Activated naive CD8-positive, alpha-beta T cell treated with anti-CD3 and anti-CD28 coated beads for 36 hours (primary cell): Measurements from ENCODE around the gene PARN. TPM values are rescaled to one million over a fixed set of nuclear protein-coding genes. Genes with fewer than 3 reads are reported as not detected.
A peak's percentile ranks its signal among the peaks of the same experiment; 100 is the strongest.
"Not testable (repeated sequence)": the region's sequence is repeated elsewhere in the genome, so short reads cannot be mapped to it uniquely, and the experiment has no call there.

Experiments
- DNase-seq: peaks from one replicate; pipeline ENCODE4 v3.0.0; 2021
- H3K27ac Mint-ChIP-seq: one replicate; pipeline ENCODE4 v1.8.0; 2022; ENCODE audit warnings: mild to moderate bottlenecking, moderate library complexity, mixed read lengths
- H3K27me3 Mint-ChIP-seq: one replicate; pipeline ENCODE4 v1.8.0; 2022; ENCODE audit warnings: mild to moderate bottlenecking, mixed read lengths
- H3K36me3 Mint-ChIP-seq: one replicate; pipeline ENCODE4 v1.8.0; 2021; ENCODE audit warnings: mild to moderate bottlenecking, mixed read lengths
- H3K4me1 Mint-ChIP-seq: one replicate; pipeline ENCODE4 v1.8.0; 2021; ENCODE audit warnings: mixed read lengths
- H3K4me3 Mint-ChIP-seq: one replicate; pipeline ENCODE4 v1.8.0; 2022; ENCODE audit warnings: mild to moderate bottlenecking, moderate library complexity, mixed read lengths
- H3K9me3 Mint-ChIP-seq: one replicate; pipeline ENCODE4 v1.8.0; 2022; ENCODE audit warnings: mixed read lengths
- total RNA-seq, 2 experiments: library from RNA; stranded (reverse); gene quantifications; one replicate each; pipeline ENCODE4 v1.2.3, GENCODE V29; 2021

PARN gene
- total RNA-seq, 2 experiments from 2014 or later, result 50.8 to 50.9 TPM

- H3K27ac Mint-ChIP-seq, DNase-seq, H3K4me3 Mint-ChIP-seq, H3K36me3 Mint-ChIP-seq, H3K27me3 Mint-ChIP-seq, H3K9me3 Mint-ChIP-seq, H3K4me1 Mint-ChIP-seq: not testable (repeated sequence)
Measured at GRCh38 chr16:14420243-14420642, 209.8 kb downstream of the PARN start.

DNA sequence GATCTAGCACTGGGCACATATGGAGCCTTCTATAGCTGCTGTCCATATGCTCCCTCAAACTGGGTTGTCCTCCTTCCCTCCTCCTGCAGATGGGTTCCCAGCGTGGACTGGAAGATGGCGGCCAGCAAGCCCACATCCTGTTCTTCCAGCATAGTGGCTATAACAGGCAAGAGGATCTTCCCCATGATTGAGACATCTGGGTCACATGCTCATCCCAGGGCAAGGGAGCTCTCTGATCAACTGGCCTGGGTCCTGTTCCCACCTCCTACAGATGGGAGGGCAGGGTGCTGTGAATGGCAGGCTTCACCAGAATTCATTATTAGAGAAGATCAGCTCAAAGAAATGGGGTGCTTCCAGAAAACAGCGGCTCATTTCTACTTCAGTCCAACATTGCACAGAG, 210.2 kb downstream of the PARN start:
- H3K4me3 Mint-ChIP-seq, result no peak overlapping the region
- no peak overlapping the region for H3K27ac Mint-ChIP-seq
- H3K4me1 Mint-ChIP-seq, result no peaks in the 10 kb centered on the region
- H3K9me3 Mint-ChIP-seq, result no peaks in the 10 kb centered on the region
- DNase-seq, result no peak
- H3K27me3 Mint-ChIP-seq, result no peaks in the 10 kb centered on the region
- H3K36me3 Mint-ChIP-seq, result peaks cover 5% of the 10 kb centered on the region

- Mint-ChIP-seq H3K36me3 (peaks cover 5% of the 10 kb centered on the region), H3K4me1 (no peaks in the 10 kb centered on the region), H3K4me3 (no peak overlapping the region), H3K9me3 (no peaks in the 10 kb centered on the region), H3K27ac (no peak overlapping the region), H3K27me3 (no peaks in the 10 kb centered on the region)
- no peak for DNase-seq
Measured at GRCh38 chr16:14418795-14419225, 211.2 kb downstream of the PARN start.

- no peaks in the 10 kb centered on the region for H3K27me3 Mint-ChIP-seq
- H3K4me3 Mint-ChIP-seq, result no peak overlapping the region
- H3K36me3 Mint-ChIP-seq, result peaks cover 4% of the 10 kb centered on the region
- no peak for DNase-seq
- H3K9me3 Mint-ChIP-seq, result no peaks in the 10 kb centered on the region
- H3K27ac Mint-ChIP-seq, result no peak overlapping the region
- H3K4me1 Mint-ChIP-seq, result no peaks in the 10 kb centered on the region
Measured at GRCh38 chr16:14416184-14416583, 213.9 kb downstream of the PARN start.

GRCh38 chr16:14415291-14415690, 214.8 kb downstream of the PARN start:
- no peak for DNase-seq
- Mint-ChIP-seq H3K27me3 (no peaks in the 10 kb centered on the region), H3K27ac (no peak overlapping the region), H3K9me3 (no peaks in the 10 kb centered on the region), H3K4me3 (no peak overlapping the region), H3K36me3 (peaks cover 4% of the 10 kb centered on the region), H3K4me1 (no peaks in the 10 kb centered on the region)

- H3K27me3 Mint-ChIP-seq, result no peaks in the 10 kb centered on the region
- no peak overlapping the region for H3K4me3 Mint-ChIP-seq
- H3K9me3 Mint-ChIP-seq, result no peaks in the 10 kb centered on the region
- no peak for DNase-seq
- no peak overlapping the region for H3K27ac Mint-ChIP-seq
- peaks cover 4% of the 10 kb centered on the region for H3K4me1 Mint-ChIP-seq
- H3K36me3 Mint-ChIP-seq, result no peaks in the 10 kb centered on the region
Measured at GRCh38 chr16:14409563-14409962, 220.5 kb downstream of the PARN start.

- Mint-ChIP-seq H3K36me3 (no peaks in the 10 kb centered on the region), H3K27me3 (no peaks in the 10 kb centered on the region), H3K4me3 (no peak overlapping the region), H3K27ac (no peak overlapping the region), H3K4me1 (peaks cover 4% of the 10 kb centered on the region), H3K9me3 (no peaks in the 10 kb centered on the region)
- DNase-seq, result no peak
Measured at GRCh38 chr16:14407786-14408399, 222.2 kb downstream of the PARN start.

- no peak overlapping the region for H3K27ac Mint-ChIP-seq
- H3K9me3 Mint-ChIP-seq, result no peaks in the 10 kb centered on the region
Measured at GRCh38 chr16:14405611-14406537, 224.2 kb downstream of the PARN start.

GRCh38 chr16:14403001-14403389, 227.1 kb downstream of the PARN start:
- not testable (repeated sequence) for H3K4me3 Mint-ChIP-seq, H3K4me1 Mint-ChIP-seq, H3K9me3 Mint-ChIP-seq, DNase-seq, H3K36me3 Mint-ChIP-seq, H3K27me3 Mint-ChIP-seq, H3K27ac Mint-ChIP-seq

More at GRCh38 chr16:14405611-14406537, 224.2 kb downstream of the PARN start:
- DNase-seq, result peak; percentile 40
- Mint-ChIP-seq H3K36me3 (no peaks in the 10 kb centered on the region), H3K4me1 (peaks cover 4% of the 10 kb centered on the region), H3K27me3 (no peaks in the 10 kb centered on the region), H3K4me3 (no peak overlapping the region)

DNA sequence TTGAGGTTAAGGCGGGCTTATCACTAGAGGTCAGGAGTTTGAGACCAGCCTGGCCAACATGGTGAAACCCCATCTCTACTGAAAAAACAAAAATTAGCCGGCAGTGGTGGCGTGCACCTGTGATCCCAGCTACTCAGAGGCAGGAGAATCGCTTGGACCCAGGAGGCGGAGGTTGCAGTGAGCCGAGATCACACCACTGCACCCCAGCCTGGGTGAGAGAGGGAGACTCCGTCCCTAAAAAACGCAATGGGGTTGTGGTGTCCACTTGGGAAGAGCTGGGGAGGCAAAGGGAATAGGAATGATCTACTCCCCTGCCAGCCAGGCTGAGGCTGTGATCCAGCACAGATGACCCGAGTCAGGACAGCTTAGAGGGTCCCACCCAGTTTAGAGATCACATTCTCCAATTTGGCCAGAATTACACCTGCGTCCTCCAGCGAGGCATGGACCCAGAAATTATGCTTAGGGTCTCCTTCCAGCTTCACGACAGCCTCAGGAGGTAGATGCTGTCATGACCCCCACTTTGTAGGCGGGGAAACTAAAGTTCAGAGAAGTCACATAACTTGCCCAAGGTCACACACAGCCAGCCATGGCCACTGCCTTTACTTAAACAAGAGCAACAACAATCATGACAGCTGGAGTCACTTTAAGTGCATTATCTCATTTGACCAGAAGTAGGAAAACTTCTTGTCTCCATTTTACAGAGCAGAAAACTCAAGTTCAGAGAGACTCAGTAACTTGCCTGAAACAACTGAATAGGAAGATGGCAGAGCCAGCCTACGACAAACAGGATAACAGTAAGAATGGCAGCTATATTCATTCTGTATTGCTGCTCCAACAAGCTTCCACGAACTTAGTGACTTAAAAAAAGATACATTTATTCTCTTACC, 227.7 kb downstream of the PARN start:
- not testable (repeated sequence) for DNase-seq, H3K36me3 Mint-ChIP-seq, H3K27ac Mint-ChIP-seq, H3K4me1 Mint-ChIP-seq, H3K27me3 Mint-ChIP-seq, H3K9me3 Mint-ChIP-seq, H3K4me3 Mint-ChIP-seq

DNA sequence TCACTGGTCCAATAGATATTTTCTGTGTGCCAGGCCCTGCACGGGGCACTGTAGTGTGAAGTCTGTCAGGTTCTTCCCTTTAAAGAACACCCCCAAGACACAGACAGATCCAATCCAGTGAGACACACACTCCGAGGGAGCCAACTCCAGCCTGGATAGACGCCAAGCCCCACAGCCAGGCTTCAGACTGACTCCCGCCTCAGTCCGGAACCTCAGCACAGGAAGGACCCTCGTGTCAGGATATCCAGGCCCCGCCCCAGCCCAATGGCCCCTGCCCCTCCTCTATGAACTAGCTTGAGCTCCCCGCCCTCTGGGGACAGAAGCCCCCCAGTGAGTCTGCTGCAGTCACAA, 228.4 kb downstream of the PARN start:
- H3K4me1 Mint-ChIP-seq, H3K27me3 Mint-ChIP-seq, DNase-seq, H3K4me3 Mint-ChIP-seq, H3K27ac Mint-ChIP-seq, H3K36me3 Mint-ChIP-seq, H3K9me3 Mint-ChIP-seq: not testable (repeated sequence)

- not testable (repeated sequence) for DNase-seq, H3K36me3 Mint-ChIP-seq, H3K27me3 Mint-ChIP-seq, H3K9me3 Mint-ChIP-seq, H3K4me1 Mint-ChIP-seq, H3K4me3 Mint-ChIP-seq, H3K27ac Mint-ChIP-seq
Measured at GRCh38 chr16:14400978-14401710, 228.9 kb downstream of the PARN start.

DNA sequence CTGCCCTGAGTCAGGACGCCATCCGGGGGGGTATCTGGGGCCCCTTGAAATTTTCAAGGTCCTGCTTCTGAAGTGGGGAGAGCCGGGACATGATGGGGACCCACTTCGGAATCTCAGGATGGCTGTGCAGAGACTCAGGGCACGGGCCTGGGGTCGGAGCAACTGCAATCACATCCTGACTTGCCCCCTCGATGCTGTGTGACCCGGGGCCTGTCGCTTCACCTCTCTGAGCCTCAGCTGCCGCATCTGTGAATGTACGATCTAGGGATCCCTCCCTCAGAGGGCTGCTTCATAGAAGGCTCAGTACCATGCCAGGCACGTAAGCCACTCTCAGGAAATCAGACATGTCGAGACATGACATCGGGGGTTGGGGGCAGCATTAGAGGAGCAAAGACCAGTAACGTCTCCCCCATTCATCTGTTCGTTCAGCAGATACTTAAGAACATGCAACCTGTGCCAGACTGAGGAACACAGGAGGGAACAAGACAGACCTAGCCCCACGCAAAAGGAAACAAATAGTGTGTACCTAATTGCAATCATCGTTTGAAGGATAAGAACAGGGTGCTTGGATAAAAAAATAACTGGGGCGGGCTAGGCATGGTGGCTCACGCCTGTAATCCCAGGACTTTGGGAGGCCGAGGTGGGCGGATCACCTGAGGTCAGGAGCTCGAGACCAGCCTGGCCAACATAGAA, 229.6 kb downstream of the PARN start:
- H3K27ac Mint-ChIP-seq, result no peak overlapping the region

More for the DNA sequence above, 229.6 kb downstream of the PARN start:
- Mint-ChIP-seq H3K4me3 (no peak overlapping the region), H3K27me3 (no peaks in the 10 kb centered on the region), H3K9me3 (no peaks in the 10 kb centered on the region), H3K4me1 (peaks cover 8% of the 10 kb centered on the region), H3K36me3 (no peaks in the 10 kb centered on the region)
- no peak for DNase-seq
